ENCODE results near the gene CERS6. TPM values are rescaled to one million over a fixed set of nuclear protein-coding genes. Genes with fewer than 3 reads are reported as not detected.
"Not testable (repeated sequence)": the region's sequence is repeated elsewhere in the genome, so short reads cannot be mapped to it uniquely, and the experiment has no call there.

Gene CERS6
- total RNA-seq, 1 experiment from 2014 or later = 30.3 TPM

GRCh38 chr2:168490015-168490874 lies 34.2 kb downstream of the CERS6 start:
- no TSS peak for BruUV-seq (replicated peaks)
- Histone ChIP-seq H3K9me3 (ENCODE audit: control insufficient read depth, insufficient read depth, low read depth, low read length) (no peaks in the 10 kb centered on the region), H3K4me3 (ENCODE audit: low read depth in 2 of 2, low read length in 2 of 2) (peak overlapping the region; percentile 17 to 40; a peak in 3 of 4 replicates), H3K27me3 (ENCODE audit: control insufficient read depth, insufficient read depth, low read length) (no peaks in the 10 kb centered on the region), H3K4me1 (ENCODE audit: control insufficient read depth, insufficient read depth, low read length) (peaks cover 14% of the 10 kb centered on the region), H3K36me3 (ENCODE audit: control insufficient read depth, insufficient read depth, low read length) (no peaks in the 10 kb centered on the region), H3K27ac (ENCODE audit: low read length) (peak overlapping the region; percentile 75)
- ChIA-PET POLR2A (no interaction called here), CTCF (interaction anchor here (0.5 kb wide), 1 partner anchor 14 kb away, joined by 5 read pairs; no protein-coding TSS in a partner anchor)
- TF ChIP-seq CTCF (IDR thresholded peaks at IDR 0.05) = no peak
- ATAC-seq (peak; percentile 91), DNase-seq (ENCODE audit: low read depth, low spot score) (no peak)
- in situ Hi-C loops (cut with HindIII; ENCODE audit: low pct_unique_long_range_greater_than_20kb, low sequenced_read_pairs) (no loop called here), intact Hi-C loops (cut with micrococcal nuclease; ENCODE audit: unreplicated experiment) (no loop called here)

GRCh38 chr2:168490946-168491605 lies 35.0 kb downstream of the CERS6 start:
- DNase-seq (ENCODE audit: low read depth, low spot score) (no peak), ATAC-seq (0 out of 2 replicates have a peak, but pooled peaks have one; percentile 52)
- Histone ChIP-seq H3K4me1 (ENCODE audit: control insufficient read depth, insufficient read depth, low read length) (peaks cover 14% of the 10 kb centered on the region), H3K9me3 (ENCODE audit: control insufficient read depth, insufficient read depth, low read depth, low read length) (no peaks in the 10 kb centered on the region), H3K4me3 (ENCODE audit: low read depth in 2 of 2, low read length in 2 of 2) (peak overlapping the region; percentile 17 to 40; a peak in 3 of 4 replicates), H3K27me3 (ENCODE audit: control insufficient read depth, insufficient read depth, low read length) (no peaks in the 10 kb centered on the region), H3K27ac (ENCODE audit: low read length) (peak overlapping the region; percentile 75), H3K36me3 (ENCODE audit: control insufficient read depth, insufficient read depth, low read length) (no peaks in the 10 kb centered on the region)
- ChIA-PET CTCF (no interaction called here), POLR2A (no interaction called here)
- in situ Hi-C loops (cut with HindIII; ENCODE audit: low pct_unique_long_range_greater_than_20kb, low sequenced_read_pairs) (no loop called here), intact Hi-C loops (cut with micrococcal nuclease; ENCODE audit: unreplicated experiment) (no loop called here)
- no peak for TF ChIP-seq POLR2AphosphoS5 (IDR thresholded peaks at IDR 0.05; ENCODE audit: low read depth, low read length)
- TF ChIP-seq SIN3A (IDR thresholded peaks at IDR 0.05; ENCODE audit: borderline replicate concordance, insufficient read depth, low read depth, low read length) = no peak
- BruUV-seq (replicated peaks) = no TSS peak

- intact Hi-C loops (cut with micrococcal nuclease; ENCODE audit: unreplicated experiment); DNase-seq (ENCODE audit: low read depth, low spot score); H3K36me3 ChIP-seq (ENCODE audit: control insufficient read depth, insufficient read depth, low read length); POLR2A ChIA-PET; H3K4me3 ChIP-seq (ENCODE audit: low read depth in 2 of 2, low read length in 2 of 2); CTCF ChIA-PET; BruUV-seq (replicated peaks); H3K27me3 ChIP-seq (ENCODE audit: control insufficient read depth, insufficient read depth, low read length); ATAC-seq; in situ Hi-C loops (cut with HindIII; ENCODE audit: low pct_unique_long_range_greater_than_20kb, low sequenced_read_pairs); H3K9me3 ChIP-seq (ENCODE audit: control insufficient read depth, insufficient read depth, low read depth, low read length); H3K27ac ChIP-seq (ENCODE audit: low read length): not testable (repeated sequence)
- H3K4me1 ChIP-seq (ENCODE audit: control insufficient read depth, insufficient read depth, low read length) = peaks cover 14% of the 10 kb centered on the region
These were observed 35.7 kb downstream of the CERS6 start for GRCh38 chr2:168491728-168492127.

GRCh38 chr2:168493219-168493618 lies 37.1 kb downstream of the CERS6 start:
- H3K9me3 ChIP-seq (ENCODE audit: control insufficient read depth, insufficient read depth, low read depth, low read length); POLR2A ChIA-PET; CTCF ChIA-PET; BruUV-seq (replicated peaks); ATAC-seq; DNase-seq (ENCODE audit: low read depth, low spot score); H3K27me3 ChIP-seq (ENCODE audit: control insufficient read depth, insufficient read depth, low read length); intact Hi-C loops (cut with micrococcal nuclease; ENCODE audit: unreplicated experiment); in situ Hi-C loops (cut with HindIII; ENCODE audit: low pct_unique_long_range_greater_than_20kb, low sequenced_read_pairs); H3K4me3 ChIP-seq (ENCODE audit: low read depth in 2 of 2, low read length in 2 of 2); H3K36me3 ChIP-seq (ENCODE audit: control insufficient read depth, insufficient read depth, low read length); H3K27ac ChIP-seq (ENCODE audit: low read length): not testable (repeated sequence)
- H3K4me1 ChIP-seq (ENCODE audit: control insufficient read depth, insufficient read depth, low read length) = peaks cover 14% of the 10 kb centered on the region
